H1 (cell line): Measurements from ENCODE around the gene DNAJB7. TPM values are rescaled to one million over a fixed set of nuclear protein-coding genes. Genes with fewer than 3 reads are reported as not detected.

Experiments used
- ATF3 ChIP-seq: IDR thresholded peaks from 2 replicates; pipeline ENCODE4 v1.6.1; 2011; ENCODE audit warnings: low read depth, mild to moderate bottlenecking, low read length; ENCODE audit not compliant: insufficient read depth
- CHD1 ChIP-seq: IDR thresholded peaks from 2 replicates; pipeline ENCODE4 v1.6.1; 2012; ENCODE audit warnings: low read depth, low read length, improper control_type of control experiment
- CHD7 ChIP-seq: fragments of 300-600 bp; sonication (generic); IDR thresholded peaks from 2 replicates; pipeline ENCODE4 v1.7.1; 2012; ENCODE audit warnings: low read length, moderate library complexity, mild to moderate bottlenecking, inconsistent platforms; ENCODE audit not compliant: insufficient replicate concordance
- CTBP2 ChIP-seq: IDR thresholded peaks from 2 replicates; pipeline ENCODE4 v1.7.0; 2011; ENCODE audit warnings: borderline replicate concordance, mild to moderate bottlenecking, moderate library complexity, mixed read lengths, low read length; ENCODE audit not compliant: insufficient read depth, insufficient read length
- JUN ChIP-seq: IDR thresholded peaks from 2 replicates; pipeline ENCODE4 v1.6.1; 2011; ENCODE audit warnings: low read depth, mild to moderate bottlenecking, improper control_type of control experiment, low read length
- NRF1 ChIP-seq: IDR thresholded peaks from 2 replicates; pipeline ENCODE4 v1.6.1; 2011; ENCODE audit warnings: mild to moderate bottlenecking, low read depth, low read length, improper control_type of control experiment
- TEAD4 ChIP-seq: IDR thresholded peaks from 2 replicates; pipeline ENCODE4 v1.6.1; 2012; ENCODE audit warnings: low read depth, low read length, inconsistent platforms, mixed read lengths
- ZNF274 ChIP-seq: IDR thresholded peaks from 2 replicates; pipeline ENCODE4 v1.7.0; 2012; ENCODE audit warnings: low read length, borderline replicate concordance; ENCODE audit errors: extremely low read depth
- polyA plus RNA-seq, 7 experiments: library from polyadenylated mRNA; depleted of rRNA in 3 of 7; stranded (reverse) in 5 of 7; unstranded in 2 of 7; fragments of >200 nt in 5 of 7; fragments of 200-250 nt in 2 of 7; gene quantifications; 1 replicate in 5 of 7; 2 replicates in 1 of 7; 4 replicates in 1 of 7; pipeline versions ENCODE4 v1.2.1 to v1.2.3, GENCODE V29; 2011 to 2013; ENCODE audit warnings: missing spikeins in 2 of 7, mixed read lengths in 2 of 7
- total RNA-seq: library from RNA; stranded (reverse); fragmentation: NEBNext Ultra II Directional; extraction: Animal tissue kit (Norgen Biotek cat#: 25700); gene quantifications from 2 replicates; pipeline ENCODE4 v1.2.1, GENCODE V29; 2021

The DNAJB7 gene
- total and polyA plus RNA-seq, 2 of the 8 experiments (the other 6 are each of a cell fraction or from before 2014, with no cell fraction given), result not detected

- TF ChIP-seq CHD7 (no peak), ATF3 (no peak), TEAD4 (no peak), JUN (no peak), CTBP2 (no peak), ZNF274 (no peak), CHD1 (no peak), NRF1 (no peak)
Observed at GRCh38 chr22:40862013-40862412, at the start of gene DNAJB7 (continued).
